Activated CD4-positive, alpha-beta T cell treated with anti-CD3 and anti-CD28 coated beads, Interleukin-10, Interleukin-2, amounts not matched to agents 100 ng/mL and 50 ng/mL, durations not matched to agents 16 hours and 8 hours (primary cell): ENCODE measurements around the gene ARFGEF2.
"Not testable (repeated sequence)": the region's sequence is repeated elsewhere in the genome, so short reads cannot be mapped to it uniquely, and the experiment has no call there.

Experiments
- DNase-seq: peaks from one replicate; pipeline ENCODE4 v3.0.0-alpha.2; 2020

The ARFGEF2 gene

DNA sequence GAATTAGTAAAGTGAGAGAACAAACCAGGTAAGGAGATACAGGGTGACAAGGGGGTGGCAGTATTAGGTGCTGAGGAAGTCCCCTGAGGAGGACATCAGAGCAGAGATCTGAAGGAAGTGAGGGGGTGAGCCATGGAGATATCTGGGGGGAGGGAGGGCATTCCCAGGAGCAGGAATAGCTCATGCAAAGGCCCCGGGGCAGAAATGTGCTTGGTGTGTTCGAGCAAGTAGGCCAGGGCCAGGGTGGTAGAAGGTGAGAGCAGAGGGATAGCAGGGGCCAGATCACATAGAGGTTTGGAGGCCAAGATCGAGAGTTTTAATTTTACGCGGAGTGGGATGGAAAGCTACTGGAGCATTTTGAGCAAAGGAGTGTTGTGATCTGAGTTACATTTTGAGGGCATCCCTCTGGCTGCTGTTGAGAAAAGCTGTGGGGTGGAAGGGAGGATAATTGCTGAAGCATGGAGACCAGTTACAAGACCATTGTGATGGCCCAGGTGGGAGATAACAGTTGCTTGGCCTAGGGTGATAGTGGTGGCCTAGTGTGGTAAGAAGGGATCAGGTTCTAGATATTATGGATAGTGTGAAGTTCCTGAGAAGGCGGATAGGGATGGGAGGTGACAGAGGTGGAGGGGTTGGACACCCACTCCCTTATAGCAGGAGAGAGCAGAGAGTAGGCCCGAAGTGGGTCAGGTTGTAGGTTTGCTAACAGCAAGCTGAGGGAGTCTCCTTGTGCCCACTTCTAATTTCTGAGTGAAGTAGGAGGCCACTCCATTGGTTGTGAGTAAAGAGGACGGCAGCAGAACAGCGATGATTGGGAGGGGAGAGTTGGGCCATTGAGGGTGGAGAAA lies 10.2 kb downstream of the ARFGEF2 start:
- DNase-seq = no peak

DNA sequence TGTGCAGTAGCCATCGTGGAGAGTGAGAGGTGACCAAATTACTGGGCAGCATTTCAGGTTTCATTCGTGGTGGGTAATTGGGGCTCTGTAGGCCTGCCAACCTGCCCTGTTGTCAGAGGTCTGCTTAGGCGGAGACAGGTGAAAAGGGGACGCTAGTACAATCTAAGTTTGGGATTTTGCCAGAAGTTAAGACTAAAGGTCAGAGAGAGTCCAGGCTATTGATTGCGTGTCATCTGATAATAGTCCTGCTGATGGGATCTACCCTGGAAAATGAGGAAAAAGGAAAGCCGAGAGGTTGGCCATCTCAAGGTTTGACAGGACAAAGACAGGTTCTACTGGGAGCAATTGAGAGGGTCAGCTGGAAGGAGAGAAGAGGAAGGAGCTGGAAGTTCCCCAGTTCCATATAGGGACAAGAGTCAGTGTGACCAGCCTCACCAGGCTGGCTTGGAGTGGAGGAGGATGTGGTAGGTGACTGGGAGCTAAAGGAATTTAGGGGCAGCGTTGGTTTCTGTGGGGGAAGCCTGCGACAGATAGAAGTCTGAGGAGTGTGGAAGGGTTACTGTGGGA lies 10.9 kb downstream of the ARFGEF2 start:
- DNase-seq = no peak

DNA sequence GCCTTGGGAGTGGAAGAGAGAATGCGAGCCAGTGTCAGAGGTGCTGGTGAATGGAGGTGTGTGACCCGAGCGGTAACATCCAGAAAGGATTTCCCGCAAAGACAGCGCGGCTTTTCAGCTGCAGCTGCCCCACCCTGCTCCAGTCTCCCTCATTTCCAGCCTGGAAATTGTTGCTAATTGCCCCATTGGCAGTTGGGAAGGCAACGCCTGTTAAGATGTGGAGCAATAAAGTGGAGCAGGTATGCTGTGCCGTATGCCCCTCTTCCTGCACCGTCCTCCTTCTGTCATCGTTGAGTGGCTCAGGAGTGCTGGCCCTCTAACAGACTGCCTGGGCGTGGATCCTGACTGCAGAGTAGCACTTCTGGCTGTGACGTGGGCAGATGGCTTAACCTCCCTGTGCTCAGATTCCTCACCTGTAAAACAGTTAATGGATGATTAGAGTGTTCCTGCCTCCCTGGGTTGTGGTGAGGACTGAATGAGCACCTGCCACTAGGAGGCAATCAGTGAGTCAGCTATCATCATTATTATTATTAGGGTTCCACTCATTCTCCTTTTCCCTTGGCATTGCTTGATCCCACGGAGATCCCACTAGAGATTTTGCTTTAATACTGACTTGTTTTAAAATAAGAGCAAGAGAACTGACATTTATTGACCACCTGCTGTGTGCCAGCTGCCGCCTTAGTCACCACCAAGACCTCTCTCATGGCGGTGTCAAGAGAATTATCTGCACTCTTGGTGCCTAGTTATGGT lies 11.7 kb downstream of the ARFGEF2 start:
- no peak for DNase-seq

DNA sequence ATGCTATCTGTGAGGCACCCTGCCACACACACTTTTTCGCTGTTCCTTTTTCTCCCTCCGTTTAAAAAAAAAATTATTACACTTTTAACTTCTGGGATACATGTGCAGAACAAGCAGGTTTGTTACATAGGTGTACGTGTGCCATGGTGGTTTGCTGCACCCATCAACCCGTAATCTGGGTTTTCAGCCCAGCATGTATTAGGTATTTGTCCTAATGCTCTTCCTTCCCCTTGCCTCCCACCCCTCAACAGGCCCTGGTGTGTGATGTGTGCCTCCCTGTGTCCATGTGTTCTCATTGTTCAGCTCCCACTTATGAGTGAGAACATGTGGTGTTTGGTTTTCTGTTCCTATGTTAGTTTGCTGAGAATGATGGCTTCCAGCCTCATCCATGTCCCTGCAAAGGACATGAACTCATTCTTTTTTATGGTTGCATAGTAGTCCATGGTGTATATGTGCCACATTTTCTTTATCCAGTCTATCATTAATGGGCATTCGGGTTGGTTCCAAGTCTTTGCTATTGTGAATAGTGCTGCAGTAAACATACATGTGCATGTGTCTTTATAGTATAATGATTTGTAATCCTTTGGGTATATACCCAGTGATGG lies 12.9 kb downstream of the ARFGEF2 start:
- not testable (repeated sequence) for DNase-seq

DNA sequence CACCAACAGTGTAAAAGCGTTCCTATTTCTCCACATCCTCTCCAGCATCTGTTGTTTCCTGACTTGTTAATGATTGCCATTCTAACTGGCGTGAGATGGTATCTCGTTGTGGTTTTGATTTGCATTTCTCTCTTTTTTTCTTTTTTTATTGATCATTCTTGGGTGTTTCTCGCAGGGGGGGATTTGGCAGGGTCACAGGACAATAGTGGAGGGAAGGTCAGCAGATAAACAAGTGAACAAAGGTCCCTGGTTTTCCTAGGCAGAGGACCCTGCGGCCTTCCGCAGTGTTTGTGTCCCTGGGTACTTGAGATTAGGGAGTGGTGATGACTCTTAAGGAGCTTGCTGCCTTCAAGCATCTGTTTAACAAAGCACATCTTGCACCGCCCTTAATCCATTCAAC lies 13.5 kb downstream of the ARFGEF2 start:
- DNase-seq = not testable (repeated sequence)

DNA sequence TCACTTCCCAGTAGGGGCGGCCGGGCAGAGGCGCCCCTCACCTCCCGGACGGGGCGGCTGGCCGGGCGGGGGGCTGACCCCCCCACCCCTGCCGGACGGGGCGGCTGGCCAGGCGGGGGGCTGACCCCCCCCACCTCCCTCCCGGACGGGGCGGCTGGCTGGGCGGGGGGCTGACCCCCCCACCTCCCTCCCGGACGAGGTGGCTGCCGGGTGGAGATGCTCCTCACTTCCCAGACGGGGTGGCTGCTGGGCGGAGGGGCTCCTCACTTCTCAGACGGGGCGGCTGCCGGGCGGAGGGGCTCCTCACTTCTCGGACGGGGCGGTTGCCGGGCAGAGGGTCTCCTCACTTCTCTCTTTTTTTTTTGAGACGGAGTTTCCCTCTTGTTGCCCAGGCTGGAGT lies 14.7 kb downstream of the ARFGEF2 start:
- not testable (repeated sequence) for DNase-seq

DNA sequence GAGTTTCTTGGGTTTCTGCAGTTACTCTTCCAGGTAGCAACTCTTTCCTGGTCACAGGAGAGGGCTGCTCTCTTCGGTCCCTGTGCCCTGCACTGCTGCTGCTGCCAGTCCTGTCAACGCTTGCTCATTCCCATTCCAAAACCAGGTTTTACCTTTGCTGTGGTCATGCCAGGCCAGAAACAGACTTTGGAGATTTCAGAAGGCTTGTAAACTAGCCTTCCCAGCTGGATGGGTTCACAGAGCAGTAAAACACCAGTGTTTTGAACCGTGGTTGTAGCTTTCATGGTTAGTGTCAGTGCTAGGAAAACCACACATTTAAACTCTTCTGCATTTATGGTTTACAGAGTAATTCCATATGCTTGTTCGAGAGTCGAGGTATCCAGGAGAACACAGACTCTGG lies 16.2 kb downstream of the ARFGEF2 start:
- no peak for DNase-seq

DNA sequence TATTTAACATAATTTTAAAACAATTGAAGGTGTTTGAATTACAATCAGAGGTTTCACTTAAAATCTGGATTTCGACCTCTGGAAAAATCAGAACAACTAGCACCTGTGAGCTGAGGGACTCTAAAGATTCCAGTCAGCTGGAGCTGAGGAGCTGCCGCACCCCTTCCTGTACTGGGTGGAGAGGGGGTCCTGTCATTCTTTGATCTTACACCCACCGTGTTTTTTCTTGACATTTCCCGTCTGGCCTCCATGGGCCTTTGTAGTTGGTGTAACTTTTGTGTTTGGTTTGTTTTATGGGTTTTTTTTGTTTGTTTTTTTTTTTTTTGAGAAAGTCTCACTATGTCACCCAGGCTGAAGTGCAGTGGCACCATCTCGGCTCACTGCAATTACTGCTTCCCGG lies 17.2 kb downstream of the ARFGEF2 start:
- no peak for DNase-seq

DNA sequence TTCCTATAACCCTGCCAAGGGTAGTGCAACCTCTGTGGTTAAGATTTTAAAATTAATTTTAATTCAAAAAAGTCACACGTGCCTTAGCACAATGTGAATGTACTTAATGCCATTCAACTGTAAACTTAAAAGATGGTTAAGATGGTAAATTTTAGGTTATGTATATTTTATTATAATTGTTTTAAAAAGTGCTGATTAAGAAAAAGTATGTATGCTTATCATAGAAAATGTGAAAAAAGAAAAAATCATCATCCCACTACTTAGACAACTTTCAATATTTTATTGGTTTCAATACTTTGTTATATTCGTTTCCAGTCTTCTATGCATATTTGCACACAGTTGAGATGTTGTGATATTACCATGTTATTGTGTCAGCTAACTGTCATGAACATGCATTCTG lies 18.7 kb downstream of the ARFGEF2 start:
- no peak for DNase-seq

DNA sequence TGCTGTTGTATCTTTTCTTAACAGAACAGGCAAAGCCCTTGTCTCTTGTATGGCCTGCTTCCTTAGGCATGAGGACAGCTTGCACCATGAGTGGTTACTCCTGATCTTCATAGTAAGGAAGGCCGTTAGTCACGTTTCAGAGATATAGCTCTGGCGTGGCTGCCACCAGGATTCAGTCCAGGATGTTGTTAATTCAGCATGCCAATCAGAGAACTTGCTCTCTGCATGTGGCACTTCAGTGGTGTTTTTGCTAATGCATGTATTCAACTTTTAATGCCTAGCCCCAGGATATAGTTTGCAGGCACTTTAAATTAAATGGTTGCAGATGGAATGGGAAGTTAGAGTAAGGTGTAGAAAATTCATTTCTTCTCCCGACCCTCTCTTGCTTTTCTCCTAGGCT lies 20.0 kb downstream of the ARFGEF2 start:
- DNase-seq = no peak

DNA sequence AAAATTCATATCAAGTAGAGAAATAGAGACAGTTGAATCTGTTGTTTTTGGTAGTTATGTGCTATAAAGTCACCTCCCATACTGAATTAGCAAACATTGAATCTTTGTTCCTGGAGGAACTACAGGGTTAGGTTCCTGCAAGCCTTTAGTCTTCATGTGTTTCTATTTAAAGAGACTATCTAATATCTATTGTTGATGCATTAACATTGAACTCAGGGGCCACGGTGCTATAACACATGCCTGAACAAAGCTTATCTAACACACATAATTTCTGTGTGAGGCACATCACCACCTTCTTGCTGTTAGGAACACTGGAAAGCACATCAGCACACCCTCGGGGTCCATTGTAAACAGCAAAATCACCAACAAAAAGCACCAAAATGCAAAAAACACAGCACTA lies 21.2 kb downstream of the ARFGEF2 start:
- DNase-seq = no peak

DNA sequence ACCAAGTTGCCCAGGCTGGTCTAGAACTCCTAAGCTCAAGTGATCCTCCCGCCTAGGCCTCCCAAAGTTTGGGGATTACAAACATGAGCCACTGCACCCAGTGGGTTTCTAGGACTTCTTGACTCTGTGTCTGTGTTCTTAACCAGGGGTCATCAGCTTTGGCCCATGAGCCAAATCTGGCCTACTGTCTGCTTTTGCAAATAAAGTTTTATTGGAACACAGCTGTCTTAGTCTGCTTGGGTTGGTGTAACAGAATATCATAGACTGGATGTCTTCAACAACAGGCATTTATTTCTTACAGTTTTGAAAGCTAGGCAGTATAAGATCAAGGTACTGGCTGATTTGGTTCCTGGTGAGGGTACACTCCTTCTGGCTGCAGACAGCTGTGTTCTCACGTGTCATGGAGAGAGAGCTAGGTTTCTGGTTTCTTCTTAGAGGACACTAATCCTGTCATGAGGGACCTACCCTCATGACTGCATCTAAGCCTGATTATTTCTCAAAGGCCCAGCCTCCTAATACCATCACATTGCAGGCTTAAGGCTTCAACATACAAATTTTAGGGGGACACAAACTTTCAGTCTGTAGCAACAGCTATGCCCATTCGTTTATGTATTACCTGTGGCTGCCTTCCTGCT lies 23.3 kb downstream of the ARFGEF2 start:
- DNase-seq = no peak

DNA sequence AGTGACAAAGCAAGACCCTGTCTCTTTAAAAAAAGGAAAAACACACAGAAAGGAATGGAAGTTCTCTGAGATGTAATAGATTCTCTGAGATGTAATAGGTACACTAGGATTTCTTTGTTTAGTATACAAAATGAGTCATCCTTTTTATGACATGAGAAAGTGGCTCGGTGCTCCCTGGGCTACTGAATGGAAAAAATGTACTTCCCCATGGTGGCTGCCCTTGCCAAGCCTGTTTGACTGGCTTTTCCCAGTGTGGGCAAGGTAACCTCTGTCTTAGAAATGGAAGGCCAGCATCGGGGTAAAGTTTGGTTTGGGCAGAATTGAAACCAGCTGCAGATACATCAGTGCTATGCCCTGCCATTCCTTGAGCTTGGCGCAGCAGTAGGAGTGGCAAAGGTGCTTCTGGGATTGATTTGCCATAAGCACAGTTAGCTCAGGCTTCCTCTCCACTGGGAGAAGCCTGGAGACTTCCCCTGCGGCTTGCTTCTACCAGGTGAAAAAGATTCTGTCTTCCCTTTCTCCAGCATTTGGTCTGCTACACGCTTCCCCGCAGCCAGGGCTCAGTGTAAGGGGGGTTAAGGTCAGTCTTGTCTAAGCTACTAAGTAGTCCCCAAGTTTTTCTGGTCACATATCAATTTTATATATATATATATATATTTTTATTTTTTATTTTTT lies 24.5 kb downstream of the ARFGEF2 start:
- DNase-seq = no peak

DNA sequence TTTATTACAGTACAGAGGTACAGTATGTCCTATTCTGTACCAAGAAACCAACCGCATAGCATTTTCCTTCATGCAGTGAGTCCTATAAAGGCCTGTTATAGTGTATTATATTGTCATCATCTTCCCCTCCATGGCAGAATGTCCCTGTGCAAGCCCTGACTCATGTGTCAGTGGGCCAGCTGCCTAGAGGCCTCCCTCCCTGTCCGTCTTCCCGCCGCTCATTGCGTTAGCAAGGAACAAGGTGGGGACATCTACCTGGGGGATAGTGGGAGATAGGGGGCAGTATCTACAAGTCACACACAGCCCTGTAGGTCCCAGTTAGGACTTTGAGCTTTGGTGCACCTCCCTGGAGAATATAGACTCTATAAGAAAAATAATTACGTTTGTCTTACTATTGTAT lies 27.1 kb downstream of the ARFGEF2 start:
- DNase-seq = no peak

DNA sequence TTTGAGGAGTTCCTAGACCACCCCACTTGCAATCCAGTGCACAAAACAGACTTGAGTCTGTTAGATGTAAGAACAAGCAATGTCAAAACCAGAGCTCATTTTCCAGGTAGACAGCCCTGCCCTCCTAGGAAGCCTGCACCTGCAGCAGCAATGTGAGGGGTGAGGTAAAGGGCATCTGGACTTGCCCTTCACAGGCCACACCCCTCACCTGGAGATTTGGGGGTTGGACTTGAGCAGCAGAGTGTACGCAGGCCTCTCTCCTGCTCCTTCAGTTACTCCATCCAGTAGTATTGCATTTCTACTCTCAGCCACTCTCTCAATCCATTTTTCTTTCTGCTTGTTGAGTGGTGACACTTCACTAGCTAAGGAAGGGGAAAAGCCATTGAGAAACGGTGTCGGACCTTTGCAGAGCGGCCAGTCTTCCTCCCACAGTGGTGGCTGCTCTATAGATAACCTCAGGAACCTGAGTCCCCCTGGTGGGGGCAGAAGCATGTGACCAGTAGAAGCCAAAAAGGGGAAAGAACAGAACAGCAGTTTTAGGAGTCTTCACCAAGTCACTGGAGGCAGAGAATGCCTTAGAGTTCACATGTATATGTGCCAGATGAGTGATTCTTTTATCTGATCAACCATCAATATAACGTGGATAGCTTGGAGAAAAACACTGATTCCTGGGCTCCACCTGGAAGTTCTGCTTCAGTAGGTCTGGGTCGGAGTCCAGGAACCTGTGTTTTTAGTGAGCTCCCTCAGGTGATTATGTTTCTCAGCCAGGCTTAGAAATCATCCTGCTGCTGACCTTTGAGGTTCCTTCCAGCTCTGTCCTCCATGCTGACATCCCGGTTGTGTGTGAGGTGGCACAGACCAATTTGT lies 28.0 kb downstream of the ARFGEF2 start:
- no peak for DNase-seq

DNA sequence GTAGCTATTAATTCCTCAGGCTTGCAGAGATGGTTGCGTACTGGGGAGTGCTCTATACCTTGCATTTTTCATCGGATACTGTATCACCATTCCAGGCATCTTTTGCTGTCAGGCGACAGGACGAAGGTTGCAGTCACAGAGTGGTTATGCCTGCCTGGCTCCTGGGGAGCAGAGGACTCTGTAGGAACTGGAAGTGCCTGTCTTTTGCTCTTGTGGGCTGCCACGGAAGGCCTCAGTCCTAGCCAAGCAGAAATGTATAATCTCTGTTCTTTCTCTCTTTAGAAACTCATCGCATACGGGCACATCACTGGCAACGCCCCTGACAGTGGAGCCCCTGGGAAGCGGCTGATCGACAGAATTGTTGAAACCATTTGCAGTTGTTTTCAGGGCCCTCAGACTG lies 29.5 kb downstream of the ARFGEF2 start:
- DNase-seq = no peak

DNA sequence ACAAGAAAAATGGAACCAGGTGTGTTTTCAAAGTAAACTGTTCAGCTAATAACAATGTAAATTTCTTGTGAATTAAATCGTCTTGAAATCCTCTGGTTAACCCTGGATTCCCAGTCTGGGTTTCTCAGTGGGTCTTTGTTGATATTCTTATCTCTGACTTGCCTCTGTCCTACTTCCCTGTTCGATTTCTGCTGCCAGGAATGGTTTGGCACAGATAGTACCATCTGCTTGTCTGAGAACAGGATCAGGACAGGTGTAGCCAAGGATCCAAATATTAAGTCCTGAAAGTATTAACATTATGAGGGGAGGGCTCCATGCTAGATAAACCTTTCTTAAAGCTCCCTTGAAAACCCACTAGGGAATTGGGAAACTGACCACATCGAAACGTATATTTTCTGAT lies 30.1 kb downstream of the ARFGEF2 start:
- no peak for DNase-seq

DNA sequence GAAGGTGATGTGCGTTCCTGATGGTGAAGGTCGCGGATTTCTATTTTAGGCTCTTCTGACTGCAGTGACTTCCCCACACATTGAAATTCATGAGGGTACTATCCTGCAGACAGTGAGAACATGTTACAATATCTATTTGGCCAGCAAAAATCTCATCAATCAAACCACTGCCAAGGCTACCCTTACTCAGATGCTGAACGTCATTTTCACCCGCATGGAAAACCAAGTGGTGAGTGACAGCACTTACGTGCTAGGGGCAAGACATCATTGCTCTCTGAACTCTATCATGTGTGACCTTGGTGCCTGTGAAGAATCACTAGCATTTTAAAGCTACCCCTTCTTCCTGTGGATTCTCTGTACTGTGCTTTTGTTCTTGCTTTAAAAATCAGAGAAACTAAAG lies 31.1 kb downstream of the ARFGEF2 start:
- DNase-seq = no peak

DNA sequence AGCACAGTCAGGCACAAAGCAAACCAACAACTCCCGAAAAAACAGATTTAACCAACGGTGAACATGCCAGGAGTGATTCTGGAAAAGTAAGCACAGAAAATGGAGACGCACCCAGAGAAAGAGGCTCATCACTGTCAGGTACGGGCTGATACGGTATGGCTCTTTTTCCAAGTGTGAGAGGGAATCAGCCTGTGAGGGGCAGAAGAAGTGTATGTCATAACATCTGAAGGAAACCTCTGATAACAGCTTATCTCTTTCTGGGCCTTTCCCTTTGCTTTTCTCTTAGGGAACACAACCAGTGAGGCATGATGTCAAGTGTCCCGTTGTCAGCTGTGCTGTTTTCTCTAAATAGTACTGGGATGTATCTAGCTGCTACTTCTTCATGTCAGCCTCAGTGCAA lies 32.1 kb downstream of the ARFGEF2 start:
- DNase-seq = no peak

DNA sequence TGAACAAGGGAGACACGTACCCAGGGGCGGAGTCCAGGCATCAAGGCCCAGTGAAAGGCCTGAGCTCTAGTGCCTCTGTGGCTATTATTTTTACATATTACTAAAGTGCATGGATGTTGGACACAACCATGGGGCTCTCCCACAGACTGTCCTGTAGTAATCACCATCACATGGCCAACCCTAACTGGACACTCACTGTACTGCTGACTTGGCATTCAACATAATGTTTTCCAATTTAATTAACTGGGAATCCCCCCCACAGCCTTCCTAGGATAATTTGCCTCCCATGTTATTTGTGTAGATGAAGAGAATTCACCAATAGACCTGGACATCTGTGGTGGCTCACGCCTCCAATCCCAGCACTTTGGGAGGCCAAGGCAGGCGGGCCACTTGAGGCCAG lies 34.5 kb downstream of the ARFGEF2 start:
- DNase-seq = no peak

DNA sequence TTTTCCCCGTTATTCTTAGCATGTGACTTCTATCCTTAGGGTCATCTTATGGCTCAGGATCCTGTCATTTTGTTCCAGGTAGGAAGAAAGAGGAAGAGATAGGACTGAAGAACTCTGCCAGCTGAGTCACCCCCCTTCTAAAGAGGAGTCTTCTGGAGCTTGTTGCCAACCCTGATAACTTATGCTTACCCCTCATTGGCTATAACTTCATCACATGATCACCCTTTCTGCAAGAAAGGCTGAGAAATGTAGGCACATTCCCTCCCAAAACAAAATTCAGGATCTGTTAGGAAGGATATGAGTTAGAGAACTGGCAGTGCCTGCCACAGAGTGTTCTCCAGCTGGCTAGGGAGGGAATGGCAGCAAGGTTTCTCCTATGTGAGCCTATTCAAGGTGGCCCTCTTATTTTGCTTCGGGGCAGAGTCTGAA lies 35.6 kb downstream of the ARFGEF2 start:
- DNase-seq = no peak

DNA sequence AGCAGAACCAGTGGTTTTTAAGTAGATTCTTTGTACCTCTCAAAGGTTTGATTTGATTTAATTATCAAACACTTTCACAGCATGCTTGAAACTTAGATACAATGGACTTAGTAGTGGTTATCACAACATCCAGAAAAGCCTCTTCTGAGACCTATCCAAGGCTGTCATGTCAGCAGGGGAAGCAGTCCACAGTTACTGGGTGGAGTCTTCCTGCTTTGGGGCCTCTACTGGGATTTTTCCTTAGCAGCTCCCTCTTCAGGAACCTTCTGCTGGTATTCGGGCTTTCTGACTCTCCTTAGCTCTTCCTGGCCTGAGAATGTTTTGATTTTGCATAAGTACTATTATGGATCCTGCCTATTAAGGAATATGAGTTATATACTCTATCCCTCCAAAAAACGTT lies 36.0 kb downstream of the ARFGEF2 start:
- no peak for DNase-seq
